ENCODE data around the gene SLC35A3.
"Not testable (repeated sequence)": the region's sequence is repeated elsewhere in the genome, so short reads cannot be mapped to it uniquely, and the experiment has no call there.

The SLC35A3 gene

DNA sequence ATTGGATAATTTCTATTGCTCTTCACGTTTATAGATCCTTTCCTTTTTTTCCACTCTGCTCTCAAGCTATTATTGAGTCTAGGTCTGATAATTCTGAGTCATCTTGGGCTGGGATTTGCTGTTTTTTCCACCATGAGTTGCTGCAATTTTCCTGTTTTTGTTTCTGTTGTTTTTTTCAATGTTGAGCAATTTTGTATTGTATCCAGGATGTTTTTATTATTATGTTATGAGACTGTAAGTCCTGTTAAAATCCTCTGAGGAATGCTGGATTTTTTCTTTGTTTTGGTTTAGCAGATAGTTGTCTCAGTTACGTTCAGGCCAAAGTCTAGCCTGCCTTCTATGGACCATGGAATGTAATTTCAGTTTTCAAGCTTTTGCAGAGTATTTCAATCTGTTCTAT, 13.0 kb upstream of the SLC35A3 start:
- H3K4me1 Mint-ChIP-seq: no peaks in the 10 kb centered on the region
- peaks cover 5% of the 10 kb centered on the region for H3K9me3 Mint-ChIP-seq
- TF ChIP-seq CTCF (IDR thresholded peaks at IDR 0.05): no peak
- H3K27ac Mint-ChIP-seq: no peak overlapping the region
- H3K27me3 Mint-ChIP-seq (ENCODE audit: low read depth, poor library complexity): peaks cover 12% of the 10 kb centered on the region
- DNase-seq: no peak
- no peaks in the 10 kb centered on the region for H3K36me3 Mint-ChIP-seq (ENCODE audit: low read depth)
- H3K4me3 Mint-ChIP-seq: no peak overlapping the region

DNA sequence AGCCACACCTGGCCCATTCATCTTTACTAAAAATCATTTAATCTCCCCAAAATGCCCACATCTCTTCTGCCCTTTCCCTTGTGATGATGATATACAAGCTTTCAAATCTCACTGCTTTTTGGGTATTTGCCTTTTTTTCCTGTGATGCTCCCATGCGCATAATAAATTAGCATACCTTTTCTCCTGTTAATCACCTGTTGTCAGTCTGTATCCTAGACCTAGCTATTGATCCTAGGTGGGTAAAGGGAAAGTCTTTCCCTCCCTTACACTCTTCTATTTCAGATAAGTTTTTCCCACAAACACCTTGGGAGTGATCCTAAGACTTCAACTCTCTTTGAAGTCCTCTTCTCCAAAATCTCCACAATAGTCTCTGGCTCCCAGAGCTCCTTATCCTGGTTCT, 12.0 kb upstream of the SLC35A3 start:
- H3K4me1 Mint-ChIP-seq: no peaks in the 10 kb centered on the region
- DNase-seq: no peak
- H3K36me3 Mint-ChIP-seq (ENCODE audit: low read depth): no peaks in the 10 kb centered on the region
- peaks cover 8% of the 10 kb centered on the region for H3K27me3 Mint-ChIP-seq (ENCODE audit: low read depth, poor library complexity)
- TF ChIP-seq CTCF (IDR thresholded peaks at IDR 0.05): no peak
- no peak overlapping the region for H3K27ac Mint-ChIP-seq
- H3K9me3 Mint-ChIP-seq: peaks cover 5% of the 10 kb centered on the region
- H3K4me3 Mint-ChIP-seq: no peak overlapping the region

DNA sequence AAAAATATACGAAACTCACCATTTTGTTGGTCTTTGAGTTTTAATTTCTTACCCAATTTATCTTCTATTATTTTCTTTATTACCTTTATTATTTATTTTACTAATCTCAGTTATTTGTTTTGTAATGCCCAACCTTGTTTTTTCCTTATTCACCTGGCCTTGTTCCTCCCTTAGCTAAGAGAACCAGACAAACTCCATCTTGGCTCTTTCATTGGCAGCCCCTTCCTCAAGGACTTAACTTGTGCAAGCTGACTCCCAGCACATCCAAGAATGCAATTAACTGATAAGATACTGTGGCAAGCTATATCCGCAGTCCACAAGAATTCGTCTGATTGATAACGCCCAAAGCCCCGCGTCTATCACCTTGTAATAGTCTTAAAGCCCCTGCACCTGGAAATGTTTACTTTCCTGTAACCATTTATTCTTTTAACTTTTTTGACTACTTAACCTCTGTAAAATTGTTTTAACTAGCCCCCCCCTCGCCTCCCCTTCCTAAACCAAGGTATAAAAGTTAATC, 10.5 kb upstream of the SLC35A3 start:
- H3K27ac Mint-ChIP-seq; DNase-seq; H3K4me1 Mint-ChIP-seq; H3K27me3 Mint-ChIP-seq (ENCODE audit: low read depth, poor library complexity); H3K4me3 Mint-ChIP-seq; H3K9me3 Mint-ChIP-seq; H3K36me3 Mint-ChIP-seq (ENCODE audit: low read depth): not testable (repeated sequence)

DNA sequence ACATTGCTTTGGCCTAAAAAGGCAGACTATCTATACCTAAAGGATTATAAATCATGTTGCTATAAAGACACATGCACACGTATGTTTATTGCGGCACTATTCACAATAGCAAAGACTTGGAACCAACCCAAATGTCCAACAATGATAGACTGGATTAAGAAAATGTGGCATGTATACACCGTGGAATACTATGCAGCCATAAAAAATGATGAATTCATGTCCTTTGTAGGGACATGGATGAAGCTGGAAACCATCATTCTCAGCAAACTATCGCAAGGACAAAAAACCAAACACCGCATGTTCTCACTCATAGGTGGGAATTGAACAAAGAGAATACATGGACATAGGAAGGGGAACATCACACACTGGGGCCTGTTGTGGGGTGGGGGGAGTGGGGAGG, 9.5 kb upstream of the SLC35A3 start:
- not testable (repeated sequence) for H3K4me3 Mint-ChIP-seq; H3K4me1 Mint-ChIP-seq; H3K36me3 Mint-ChIP-seq (ENCODE audit: low read depth); H3K27ac Mint-ChIP-seq; H3K27me3 Mint-ChIP-seq (ENCODE audit: low read depth, poor library complexity); DNase-seq; H3K9me3 Mint-ChIP-seq

GRCh38 chr1:99963041-99963795, 6.6 kb upstream of the SLC35A3 start:
- Mint-ChIP-seq H3K9me3 (no peaks in the 10 kb centered on the region), H3K36me3 (ENCODE audit: low read depth) (no peaks in the 10 kb centered on the region), H3K27me3 (ENCODE audit: low read depth, poor library complexity) (peaks cover 4% of the 10 kb centered on the region), H3K27ac (no peak overlapping the region), H3K4me3 (no peak overlapping the region), H3K4me1 (no peaks in the 10 kb centered on the region)
- DNase-seq: no peak
- no peak for TF ChIP-seq CTCF (IDR thresholded peaks at IDR 0.05)

DNA sequence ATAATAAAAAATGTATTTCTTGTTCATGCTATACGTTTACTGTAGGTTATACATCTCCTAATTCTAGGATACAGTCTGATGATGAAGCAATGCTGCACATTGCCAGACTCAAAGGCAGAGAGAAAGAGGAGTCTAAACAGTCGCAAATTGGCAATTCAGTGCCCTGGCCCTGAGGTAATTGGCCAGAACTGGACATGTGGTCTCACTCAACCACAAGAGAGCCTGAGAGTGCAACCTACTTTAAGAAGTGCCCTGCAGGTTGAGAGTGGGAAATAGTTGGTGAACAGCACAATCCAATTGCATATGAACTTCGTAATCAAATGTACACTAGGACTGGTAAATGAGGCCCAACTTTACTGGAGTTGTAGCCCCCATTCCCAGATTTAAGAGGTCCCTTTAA, 5.0 kb upstream of the SLC35A3 start:
- H3K27ac Mint-ChIP-seq: no peak overlapping the region
- no peaks in the 10 kb centered on the region for H3K36me3 Mint-ChIP-seq (ENCODE audit: low read depth)
- no peak for DNase-seq
- TF ChIP-seq CTCF (IDR thresholded peaks at IDR 0.05): no peak
- H3K27me3 Mint-ChIP-seq (ENCODE audit: low read depth, poor library complexity): no peaks in the 10 kb centered on the region
- no peak overlapping the region for H3K4me3 Mint-ChIP-seq
- peaks cover 9% of the 10 kb centered on the region for H3K4me1 Mint-ChIP-seq
- no peaks in the 10 kb centered on the region for H3K9me3 Mint-ChIP-seq
